Fibroblast of the aortic adventitia (primary cell): Measurements from ENCODE around the gene MME. TPM values are rescaled to one million over a fixed set of nuclear protein-coding genes. Genes with fewer than 3 reads are reported as not detected.
A peak's percentile ranks its signal among the peaks of the same experiment; 100 is the strongest.

ENCODE experiments used
- DNase-seq: peaks from one replicate; pipeline ENCODE4 v3.0.0-alpha.2; 2010; ENCODE audit warnings: low read depth
- H3K4me3 ChIP-seq: 2 replicates; pipeline ENCODE4 v1.5.1; 2011; ENCODE audit warnings: low read depth, mild to moderate bottlenecking, control low read depth, low read length, moderate library complexity
- CTCF ChIP-seq: IDR thresholded peaks from 2 replicates; pipeline ENCODE4 v1.5.1; 2011; ENCODE audit warnings: mild to moderate bottlenecking, low read length, control low read depth, inconsistent platforms; ENCODE audit not compliant: insufficient read depth
- total RNA-seq: library from RNA; depleted of rRNA; stranded (reverse); fragments of >200 nt; gene quantifications from 2 replicates; pipeline ENCODE4 v1.2.3, GENCODE V29; 2012; ENCODE audit warnings: low replicate concordance

MME gene
- 50.4 and 101 TPM in 2 replicates for total RNA-seq

DNA sequence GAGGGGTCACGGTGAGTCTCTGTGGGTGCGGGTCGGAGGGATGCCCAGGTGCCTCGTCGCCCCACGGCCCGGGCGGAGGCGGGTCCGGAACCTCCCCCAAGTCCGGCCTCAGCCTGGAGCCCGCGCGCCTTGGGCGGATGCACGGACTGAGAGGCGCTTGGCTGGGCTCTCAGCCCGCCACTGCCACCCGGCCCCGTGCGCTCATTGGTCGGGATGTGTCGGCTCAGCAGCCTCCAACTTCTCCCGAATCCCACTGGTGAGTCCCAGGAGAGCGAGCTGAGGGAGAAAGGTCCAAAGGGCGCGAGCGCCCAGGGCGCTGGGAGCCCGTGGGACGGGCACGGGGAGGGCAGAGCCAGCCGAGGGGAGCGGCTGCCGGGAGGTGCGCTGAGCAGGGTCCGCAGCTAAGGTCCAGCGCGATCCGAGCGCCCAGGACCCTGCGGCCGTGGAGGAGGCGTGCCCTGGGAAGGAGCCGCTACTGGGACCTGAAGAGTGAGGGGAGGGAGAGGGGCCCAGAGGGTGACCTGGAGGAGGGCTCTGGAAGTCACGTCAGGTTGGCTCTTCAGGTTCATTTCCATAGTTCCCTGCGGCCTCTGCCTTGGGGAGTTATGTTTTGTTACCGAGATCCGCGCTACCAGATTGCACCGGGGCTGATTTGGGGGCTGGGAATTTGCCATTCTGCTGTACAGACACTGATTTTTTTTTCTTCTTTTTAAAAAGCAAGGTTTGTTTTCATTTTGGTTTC is at the start of gene MME:
Gene MME (plus strand): TSS at position 574 of the 742 bp plus-strand sequence. CDS start 3,849 bp downstream, outside the sequence.
- H3K4me3 ChIP-seq: peak within 1 kb of the TSS; percentile 93
- DNase-seq: peak; percentile 72
- no peak for TF ChIP-seq CTCF

DNA sequence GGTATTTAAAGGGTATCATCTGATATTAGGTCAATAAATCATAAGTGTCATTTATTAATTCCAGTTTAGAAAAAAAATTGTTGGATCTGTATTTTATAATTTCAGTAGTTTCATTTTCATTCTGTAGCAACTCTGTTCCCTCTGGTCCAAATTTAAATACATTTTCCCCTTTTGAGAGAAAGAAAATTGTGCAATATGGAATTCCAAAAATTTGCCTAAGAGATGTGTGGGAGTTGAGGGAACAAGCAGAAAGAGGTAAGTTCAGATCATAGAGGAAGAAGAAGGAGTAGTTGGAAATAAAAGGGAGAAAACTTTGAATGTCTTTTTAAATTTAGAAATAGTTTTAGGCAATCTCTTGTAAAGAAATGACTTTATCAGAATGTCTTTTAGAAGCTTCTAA is 48.9 kb upstream of the MME start:
- TF ChIP-seq CTCF: no peak
- DNase-seq: peak; percentile 77
- H3K4me3 ChIP-seq: no peak overlapping the region

GRCh38 chr3:155032918-155033317 is 47.2 kb upstream of the MME start:
- TF ChIP-seq CTCF: no peak
- no peak overlapping the region for H3K4me3 ChIP-seq
- DNase-seq: peak; percentile 76

DNA sequence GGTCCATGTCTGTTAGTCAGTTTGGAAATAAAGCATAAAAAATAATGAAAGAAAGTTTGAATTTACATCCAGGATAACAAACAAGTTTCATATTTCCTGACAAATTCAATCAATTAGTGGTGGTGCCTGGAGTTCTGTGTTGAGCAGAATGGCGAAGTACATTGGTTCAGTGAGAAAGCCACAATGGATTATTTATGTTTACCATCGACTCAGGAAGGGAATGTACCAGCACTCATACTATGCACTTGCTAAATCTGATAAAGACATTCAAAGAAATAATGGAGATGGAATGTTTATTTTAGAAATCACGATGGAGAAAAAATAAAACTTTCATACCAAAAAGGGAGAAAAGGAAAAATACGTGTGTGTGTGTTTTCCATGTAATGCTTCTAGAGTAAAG is 45.3 kb upstream of the MME start:
- H3K4me3 ChIP-seq: no peak overlapping the region
- TF ChIP-seq CTCF: no peak
- no peak for DNase-seq

- no peak for TF ChIP-seq CTCF
- no peak overlapping the region for H3K4me3 ChIP-seq
- DNase-seq: no peak
Measured at GRCh38 chr3:155035553-155035952, 44.6 kb upstream of the MME start.

- no peak overlapping the region for H3K4me3 ChIP-seq
- DNase-seq: no peak
- no peak for TF ChIP-seq CTCF
Measured at GRCh38 chr3:155037508-155038202, 42.5 kb upstream of the MME start.
